Measurements from ENCODE around the gene PSRC1.

PSRC1 gene

DNA sequence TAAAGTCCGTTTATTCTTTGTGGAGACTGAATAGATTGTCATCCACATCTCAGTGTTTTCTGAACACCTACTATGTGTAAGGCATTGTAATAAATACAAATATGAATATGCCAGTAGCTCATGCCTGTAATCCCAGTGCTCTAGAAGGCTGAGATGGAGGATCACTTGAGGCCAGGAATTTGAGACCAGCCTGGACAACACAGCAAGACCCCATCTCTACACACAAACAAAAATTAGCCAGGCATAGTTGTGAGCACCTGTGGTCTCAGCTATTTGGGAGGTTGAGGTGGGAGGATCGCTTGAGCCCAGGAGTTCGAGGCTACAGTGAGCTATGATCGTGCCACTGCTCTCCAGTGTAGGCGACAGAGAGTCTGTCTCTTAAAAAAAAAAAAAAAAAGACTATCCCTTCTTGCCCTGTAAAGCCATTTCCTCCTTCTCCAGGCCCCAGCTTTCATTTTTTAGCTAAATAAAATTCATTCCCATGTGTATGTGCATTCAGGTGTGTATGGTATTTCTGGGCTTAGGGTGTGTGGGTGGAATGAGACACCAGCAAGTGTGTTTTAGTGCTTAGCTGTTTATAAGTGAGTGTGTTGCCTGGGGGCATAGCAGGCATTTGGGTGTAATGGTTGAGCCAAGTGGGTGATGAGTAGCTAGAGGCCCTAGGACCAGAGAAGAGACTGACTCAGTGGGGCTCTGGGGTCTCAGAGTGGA lies 25.8 kb downstream of the PSRC1 start:
- DNase-seq = no peak

DNA sequence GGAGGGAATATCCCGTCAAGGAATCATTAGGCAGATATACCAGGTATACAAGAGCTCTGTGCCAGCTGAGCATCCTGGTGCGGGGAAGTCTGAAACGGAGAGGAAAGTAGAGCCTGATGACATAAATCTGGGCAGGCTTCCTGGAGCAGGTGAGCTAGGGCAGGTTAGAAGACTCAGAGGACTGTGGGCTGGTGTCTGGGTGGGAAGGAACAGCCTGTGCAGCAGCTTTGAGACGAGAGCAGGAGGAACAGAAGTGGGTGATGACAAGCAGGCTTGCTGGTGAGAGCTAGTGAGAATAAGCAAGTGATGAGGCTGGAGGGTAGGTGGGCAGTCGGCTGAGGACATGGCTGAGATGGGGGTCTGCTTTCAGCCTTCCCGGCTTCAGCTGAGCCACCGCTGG lies 26.9 kb downstream of the PSRC1 start:
- no peak for DNase-seq

DNA sequence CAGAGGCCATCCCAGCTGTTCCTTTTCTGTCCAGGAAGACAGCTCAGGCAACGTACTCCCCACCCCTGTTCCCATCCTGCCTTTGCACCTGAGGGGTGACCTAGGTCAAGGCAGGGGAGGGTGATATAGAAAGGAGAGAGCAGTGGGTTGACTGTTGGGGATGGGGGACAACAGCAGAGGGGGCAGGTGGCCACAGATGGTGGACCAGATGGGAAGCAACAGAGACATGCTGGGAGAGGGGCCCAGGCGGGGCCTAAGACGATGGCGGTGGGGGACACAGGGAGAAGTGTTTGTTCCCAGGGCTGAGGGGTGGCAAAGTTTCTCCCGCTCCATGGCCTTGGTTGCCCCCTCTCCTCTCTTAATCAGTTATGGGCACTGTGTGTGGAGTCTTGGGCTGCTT lies 27.3 kb downstream of the PSRC1 start:
- DNase-seq = no peak

DNA sequence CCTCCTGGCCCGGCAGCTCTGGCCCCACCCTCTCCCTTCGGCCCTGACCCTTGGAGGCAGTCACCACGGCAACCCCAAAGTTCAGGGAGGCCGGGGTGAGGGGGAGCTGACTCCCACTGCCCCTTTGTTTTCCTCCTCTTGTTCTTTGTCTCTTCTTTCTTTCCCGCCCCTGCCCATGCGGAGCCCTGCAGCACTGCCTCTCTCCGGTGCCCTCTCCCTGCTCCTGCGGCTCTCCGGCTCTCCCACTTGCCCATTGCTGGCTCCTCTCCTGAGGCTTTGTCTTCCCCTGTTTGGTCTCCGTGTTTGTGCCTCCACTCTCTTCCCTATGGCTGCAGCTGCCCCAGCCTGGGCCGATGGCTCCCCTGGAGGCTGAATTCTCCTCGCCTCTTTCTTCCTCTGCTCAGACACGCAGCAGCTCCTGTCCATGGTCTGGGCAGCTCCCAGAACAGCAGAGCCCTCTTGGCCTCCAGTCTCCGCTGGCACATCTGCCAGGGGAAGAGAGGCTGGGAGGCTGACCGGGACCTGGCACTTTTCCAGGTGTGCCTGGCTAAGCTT lies 27.8 kb downstream of the PSRC1 start:
- DNase-seq = no peak

DNA sequence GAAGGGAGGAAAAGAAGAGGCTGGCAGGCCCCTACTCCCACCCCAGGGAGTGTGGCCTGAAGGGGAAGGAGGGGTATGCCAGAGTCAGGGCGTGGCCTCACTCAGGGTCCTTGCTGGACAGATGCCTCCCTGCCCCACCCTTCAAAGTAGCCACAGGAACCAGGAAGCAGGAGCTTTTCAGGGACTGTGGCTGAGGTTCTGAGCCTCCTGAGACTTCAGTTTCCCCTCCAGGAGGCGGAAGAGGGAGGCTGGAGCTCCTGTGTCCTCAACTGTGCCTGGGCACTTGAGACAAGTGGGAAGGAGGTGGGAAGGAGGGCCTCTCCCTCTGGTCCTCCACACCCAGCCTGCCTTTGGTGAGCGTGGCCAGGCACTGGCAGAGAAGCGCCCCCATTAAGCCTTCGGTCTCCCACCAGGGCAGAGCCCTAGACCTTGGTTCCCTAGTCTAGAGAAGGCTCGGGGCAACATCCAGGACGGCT lies 28.3 kb downstream of the PSRC1 start:
- no peak for DNase-seq

DNA sequence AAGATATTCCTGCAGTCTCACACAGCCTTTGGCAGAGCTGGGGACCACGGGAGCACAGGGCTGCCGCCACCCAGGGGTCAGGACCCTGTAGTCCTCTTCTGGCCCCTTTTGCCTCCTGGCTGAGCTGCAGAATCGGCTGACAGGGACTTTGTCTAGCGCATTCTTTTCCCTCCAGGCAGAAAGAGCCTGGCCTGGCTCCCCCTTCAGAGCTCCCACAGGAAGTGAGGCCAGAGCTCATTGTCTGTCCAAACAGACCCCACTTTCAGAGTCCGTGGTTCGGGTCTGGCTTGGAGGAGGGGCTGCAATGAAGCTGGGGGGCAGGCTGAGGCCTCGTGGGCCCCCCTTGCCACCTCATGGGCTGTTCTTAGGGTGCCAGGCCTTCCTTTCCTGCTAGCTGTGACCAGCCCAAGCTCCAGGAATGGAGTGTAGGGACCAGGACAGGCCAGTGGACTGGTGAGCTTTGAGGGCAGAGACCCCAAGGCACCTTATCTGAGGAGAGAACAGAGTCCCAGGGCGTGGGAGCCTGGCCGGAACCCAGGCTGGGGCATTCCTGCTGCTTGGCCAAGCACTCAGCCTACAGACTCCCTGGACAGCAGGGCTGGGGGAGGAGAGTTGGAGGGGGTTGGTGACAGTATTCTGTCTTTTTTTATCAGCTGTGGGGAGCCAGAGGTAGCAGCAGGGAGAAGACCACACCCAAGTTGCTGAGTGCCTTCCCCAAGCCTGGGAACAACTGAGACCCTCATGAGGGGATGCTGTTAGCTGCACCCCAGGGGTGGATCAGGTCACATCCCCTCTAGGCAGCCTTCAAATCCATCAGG lies 28.9 kb downstream of the PSRC1 start:
- DNase-seq = peak; percentile 67 to 78

DNA sequence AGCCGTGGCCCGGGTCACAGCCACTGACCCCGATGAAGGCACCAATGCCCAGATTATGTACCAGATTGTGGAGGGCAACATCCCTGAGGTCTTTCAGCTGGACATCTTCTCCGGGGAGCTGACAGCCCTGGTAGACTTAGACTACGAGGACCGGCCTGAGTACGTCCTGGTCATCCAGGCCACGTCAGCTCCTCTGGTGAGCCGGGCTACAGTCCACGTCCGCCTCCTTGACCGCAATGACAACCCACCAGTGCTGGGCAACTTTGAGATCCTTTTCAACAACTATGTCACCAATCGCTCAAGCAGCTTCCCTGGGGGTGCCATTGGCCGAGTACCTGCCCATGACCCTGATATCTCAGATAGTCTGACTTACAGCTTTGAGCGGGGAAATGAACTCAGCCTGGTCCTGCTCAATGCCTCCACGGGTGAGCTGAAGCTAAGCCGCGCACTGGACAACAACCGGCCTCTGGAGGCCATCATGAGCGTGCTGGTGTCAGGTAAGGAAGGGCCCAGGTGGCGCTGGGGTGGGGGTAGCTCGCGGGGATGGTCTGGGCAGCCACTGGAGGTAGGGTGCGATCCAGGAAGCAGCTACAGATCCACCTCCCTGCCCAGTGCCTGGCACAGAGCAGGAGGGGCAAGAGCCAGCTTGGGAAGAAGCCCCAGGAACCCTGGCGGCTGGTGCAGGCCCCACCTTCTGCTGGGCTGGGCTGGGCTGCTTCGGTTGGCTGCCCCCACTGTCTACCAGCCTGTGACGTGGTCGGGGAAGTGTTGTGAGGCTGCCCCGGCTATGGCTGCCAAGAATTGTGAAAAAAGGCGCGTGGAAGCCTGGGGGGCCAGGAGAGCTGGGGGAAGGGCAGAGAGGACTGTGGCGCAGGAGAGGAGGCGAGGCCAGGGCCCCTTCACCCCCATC lies 29.8 kb downstream of the PSRC1 start:
- peak; percentile 78 to 81 for DNase-seq

DNA sequence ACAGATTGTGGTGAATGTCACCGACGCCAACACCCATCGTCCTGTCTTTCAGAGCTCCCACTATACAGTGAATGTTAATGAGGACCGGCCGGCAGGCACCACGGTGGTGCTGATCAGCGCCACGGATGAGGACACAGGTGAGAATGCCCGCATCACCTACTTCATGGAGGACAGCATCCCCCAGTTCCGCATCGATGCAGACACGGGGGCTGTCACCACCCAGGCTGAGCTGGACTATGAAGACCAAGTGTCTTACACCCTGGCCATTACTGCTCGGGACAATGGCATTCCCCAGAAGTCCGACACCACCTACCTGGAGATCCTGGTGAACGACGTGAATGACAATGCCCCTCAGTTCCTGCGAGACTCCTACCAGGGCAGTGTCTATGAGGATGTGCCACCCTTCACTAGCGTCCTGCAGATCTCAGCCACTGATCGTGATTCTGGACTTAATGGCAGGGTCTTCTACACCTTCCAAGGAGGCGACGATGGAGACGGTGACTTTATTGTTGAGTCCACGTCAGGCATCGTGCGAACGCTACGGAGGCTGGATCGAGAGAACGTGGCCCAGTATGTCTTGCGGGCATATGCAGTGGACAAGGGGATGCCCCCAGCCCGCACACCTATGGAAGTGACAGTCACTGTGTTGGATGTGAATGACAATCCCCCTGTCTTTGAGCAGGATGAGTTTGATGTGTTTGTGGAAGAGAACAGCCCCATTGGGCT lies 30.6 kb downstream of the PSRC1 start:
- DNase-seq = no peak

DNA sequence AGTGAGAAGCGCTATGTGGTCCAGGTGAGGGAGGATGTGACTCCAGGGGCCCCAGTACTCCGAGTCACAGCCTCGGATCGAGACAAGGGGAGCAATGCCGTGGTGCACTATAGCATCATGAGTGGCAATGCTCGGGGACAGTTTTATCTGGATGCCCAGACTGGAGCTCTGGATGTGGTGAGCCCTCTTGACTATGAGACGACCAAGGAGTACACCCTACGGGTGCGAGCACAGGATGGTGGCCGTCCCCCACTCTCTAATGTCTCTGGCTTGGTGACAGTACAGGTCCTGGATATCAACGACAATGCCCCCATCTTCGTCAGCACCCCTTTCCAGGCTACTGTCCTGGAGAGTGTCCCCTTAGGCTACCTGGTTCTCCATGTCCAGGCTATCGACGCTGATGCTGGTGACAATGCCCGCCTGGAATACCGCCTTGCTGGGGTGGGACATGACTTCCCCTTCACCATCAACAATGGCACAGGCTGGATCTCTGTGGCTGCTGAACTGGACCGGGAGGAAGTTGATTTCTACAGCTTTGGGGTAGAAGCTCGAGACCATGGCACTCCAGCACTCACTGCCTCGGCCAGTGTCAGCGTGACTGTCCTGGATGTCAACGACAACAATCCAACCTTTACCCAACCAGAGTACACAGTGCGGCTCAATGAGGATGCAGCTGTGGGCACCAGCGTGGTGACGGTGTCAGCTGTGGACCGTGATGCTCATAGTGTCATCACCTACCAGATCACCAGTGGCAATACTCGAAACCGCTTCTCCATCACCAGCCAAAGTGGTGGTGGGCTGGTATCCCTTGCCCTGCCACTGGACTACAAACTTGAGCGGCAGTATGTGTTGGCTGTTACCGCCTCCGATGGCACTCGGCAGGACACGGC lies 31.4 kb downstream of the PSRC1 start:
- DNase-seq = no peak

DNA sequence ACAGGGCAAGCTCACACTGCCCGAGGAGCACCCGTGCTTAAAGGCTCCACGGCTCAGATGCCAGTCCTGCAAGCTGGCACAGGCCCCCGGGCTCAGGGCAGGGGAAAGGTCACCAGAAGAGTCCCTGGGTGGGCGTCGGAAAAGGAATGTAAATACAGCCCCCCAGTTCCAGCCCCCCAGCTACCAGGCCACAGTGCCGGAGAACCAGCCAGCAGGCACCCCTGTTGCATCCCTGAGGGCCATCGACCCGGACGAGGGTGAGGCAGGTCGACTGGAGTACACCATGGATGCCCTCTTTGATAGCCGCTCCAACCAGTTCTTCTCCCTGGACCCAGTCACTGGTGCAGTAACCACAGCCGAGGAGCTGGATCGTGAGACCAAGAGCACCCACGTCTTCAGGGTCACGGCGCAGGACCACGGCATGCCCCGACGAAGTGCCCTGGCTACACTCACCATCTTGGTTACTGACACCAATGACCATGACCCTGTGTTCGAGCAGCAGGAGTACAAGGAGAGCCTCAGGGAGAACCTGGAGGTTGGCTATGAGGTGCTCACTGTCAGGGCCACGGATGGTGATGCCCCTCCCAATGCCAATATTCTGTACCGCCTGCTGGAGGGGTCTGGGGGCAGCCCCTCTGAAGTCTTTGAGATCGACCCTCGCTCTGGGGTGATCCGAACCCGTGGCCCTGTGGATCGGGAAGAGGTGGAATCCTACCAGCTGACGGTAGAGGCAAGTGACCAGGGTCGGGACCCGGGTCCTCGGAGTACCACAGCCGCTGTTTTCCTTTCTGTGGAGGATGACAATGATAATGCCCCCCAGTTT lies 32.3 kb downstream of the PSRC1 start:
- no peak for DNase-seq

DNA sequence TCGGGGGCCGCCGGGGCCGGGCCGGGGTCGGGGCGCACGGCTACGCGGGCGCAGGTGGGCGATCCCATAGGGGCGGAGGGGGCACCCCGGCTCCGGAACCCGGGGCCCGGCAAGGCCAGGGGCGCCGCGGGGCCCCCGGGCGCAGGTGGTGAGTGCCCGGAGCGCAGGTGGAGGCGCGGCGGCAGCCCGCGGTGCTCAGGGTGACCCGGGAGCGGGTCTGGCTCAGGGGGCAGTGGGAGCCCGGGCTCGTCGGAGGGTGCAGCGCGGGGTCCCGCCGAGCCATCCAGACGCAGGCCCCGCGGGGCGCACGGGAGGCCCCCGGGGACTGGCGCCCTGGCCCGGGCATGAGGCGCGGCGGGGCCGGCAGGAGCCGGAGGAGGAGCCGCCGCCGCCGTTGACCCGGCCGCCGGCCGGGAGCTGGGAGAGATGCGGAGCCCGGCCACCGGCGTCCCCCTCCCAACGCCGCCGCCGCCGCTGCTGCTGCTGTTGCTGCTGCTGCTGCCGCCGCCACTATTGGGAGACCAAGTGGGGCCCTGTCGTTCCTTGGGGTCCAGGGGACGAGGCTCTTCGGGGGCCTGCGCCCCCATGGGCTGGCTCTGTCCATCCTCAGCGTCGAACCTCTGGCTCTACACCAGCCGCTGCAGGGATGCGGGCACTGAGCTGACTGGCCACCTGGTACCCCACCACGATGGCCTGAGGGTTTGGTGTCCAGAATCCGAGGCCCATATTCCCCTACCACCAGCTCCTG lies 33.1 kb downstream of the PSRC1 start:
- DNase-seq = no peak

DNA sequence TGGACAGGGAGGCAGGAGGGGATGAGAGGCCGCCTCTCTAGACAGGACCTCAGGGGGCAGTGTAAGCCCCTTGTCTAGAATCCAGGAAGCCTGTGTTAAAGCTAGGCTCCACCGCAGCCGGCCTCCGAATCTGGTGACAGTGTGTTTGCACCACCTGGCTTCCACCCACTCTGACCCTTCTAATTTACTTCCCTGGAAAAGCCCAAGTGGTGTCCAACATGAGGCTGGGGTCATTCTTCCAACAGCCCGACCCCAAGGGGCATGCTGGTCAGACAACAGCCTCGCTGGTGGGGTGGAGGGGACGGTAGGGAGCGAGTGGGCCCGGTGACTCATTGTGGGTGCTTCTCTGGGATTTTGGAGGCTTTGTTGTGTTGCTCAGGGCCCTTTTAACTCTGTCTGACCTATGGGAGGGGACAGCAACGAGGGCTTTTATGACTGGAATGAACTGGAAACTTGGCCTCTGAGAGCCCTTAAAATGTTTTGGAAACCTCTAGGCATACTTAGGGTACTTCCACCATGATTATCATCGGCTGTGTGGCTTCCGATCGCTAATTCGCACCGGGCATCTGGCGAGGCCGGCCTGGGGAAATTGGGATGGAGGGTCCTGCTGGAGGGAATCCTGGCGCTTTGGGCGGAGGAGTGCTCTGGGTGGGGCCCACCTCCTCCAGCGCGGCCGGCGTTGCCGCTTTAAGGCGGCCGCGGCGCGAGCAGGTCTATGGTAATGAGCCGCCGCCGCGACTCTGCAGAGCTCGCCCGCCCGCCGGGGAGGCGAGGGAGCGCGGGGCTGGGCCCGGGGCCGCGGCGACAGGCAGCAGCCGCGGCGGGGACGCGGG lies 33.9 kb downstream of the PSRC1 start, which contains the start of gene CELSR2:
CELSR2 (plus strand) TSS at position 743 of the 833 bp plus-strand sequence. CDS start 541 bp downstream, outside the sequence.
- peak; percentile 30 to 64 for DNase-seq

DNA sequence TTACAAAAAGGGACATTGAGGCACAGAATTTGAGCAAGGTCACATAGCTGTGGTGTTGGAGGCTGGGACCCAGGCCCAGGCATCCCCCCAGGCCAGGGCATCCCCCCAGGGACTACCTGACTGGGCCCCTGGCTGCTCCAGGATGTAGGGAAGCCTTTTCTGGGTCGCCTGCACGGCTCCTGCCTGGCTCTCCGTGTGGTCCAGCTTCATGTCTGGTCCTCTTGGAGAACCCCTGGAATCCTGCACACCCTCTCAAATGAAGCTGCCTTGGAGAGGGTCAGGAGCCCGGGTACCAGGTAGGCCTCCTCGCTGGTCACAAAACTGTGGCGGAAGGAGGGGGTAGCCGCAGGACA lies 34.5 kb downstream of the PSRC1 start:
- no peak for DNase-seq

DNA sequence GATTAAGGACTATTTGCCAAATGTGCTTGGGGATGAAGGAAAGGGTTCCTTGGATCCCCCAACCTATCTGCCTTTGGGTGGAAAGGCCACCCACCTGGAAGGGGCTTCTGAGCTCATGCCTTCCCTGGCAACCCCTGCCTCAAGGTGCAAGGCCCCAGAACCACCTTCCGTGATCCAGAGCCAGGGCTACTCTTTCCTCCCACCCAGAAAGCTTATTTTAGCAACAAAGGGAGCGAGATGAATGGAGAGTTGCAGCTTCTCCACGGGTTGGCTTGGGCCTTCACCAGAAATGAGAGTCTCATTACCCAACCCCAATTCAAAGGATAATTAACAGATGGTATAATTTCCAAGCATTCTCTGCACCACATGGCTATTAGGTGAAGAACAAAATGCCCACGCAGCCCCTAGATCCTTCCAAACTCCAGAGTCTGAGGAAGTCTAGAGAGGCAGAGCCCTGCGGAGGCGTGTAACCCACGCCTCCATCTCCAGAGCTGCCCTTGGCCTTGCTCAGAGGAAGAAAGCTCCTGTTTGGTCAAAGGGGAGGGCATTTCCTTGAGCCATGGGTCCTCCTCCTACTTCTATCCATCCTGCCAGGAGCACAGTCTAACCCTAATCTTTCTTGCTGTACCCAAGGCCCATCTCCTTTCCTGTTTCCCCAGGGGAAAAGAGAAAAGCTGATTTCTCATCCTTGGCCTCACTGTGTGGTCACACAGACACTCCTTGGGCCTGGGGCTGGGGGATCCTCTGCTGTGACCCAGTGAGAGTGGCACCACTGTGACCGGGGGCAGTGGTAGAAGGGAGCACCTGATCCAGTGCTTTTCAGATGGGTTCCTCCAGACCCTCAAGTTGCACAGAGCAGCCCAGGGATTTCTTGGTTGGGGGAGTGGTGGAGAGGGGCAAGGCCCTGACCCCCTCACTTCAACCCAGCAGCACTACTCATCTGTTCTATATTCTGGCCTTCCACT lies 35.3 kb downstream of the PSRC1 start:
- DNase-seq = no peak

DNA sequence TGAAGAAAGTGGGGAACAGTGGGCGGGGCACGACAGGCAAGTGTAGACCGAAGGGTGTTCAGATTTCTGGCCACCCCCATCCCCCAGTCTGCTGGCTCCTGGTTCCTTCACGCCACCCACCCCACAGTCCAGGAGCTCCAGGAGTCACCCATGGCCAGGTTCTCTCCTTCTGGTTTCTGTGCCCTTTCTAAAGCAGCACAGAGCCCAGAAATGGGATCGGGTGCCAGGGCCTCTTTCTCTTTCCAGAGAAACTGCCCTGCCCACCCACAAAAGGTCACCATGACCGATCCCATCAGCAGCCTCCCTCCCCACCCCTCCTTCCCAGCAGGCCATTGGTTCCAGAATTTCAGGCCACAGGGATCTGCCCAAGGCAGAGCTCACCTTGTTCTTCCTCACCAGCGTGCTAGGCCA lies 36.8 kb downstream of the PSRC1 start:
- no peak for DNase-seq

DNA sequence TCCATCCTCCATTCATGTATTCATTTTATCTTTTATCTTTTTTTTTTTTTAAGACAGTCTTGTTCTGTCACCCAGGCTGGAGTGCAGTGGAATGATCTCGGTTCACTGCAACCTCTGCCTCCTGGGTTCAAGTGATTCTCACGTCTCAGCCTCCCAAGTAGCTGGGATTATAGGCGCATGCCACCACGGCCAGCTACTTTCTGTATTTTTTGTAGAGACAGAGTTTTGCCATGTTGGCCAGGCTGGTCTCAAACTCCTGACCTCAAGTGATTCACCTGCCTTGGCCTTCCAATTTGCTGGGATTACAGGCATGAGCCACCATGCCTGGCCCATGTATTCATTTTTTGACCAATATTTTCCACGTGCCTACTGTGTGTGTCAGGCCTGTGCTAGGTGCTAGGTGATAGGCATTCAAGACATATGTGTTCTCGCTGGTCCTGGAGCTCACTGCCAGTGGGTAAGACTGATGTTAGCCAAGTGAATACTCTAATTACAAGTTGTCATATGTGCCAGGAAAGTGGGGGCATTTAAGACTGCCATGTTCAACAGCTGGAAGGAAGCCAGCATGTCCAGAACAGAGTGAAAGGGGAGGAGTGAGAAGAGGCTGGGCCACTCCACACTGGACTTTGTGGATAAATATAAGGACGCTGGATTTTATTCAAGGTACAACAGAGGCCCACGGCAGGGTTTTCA lies 38.9 kb downstream of the PSRC1 start:
- DNase-seq = no peak
